Colonic mucosa (tissue), 4 donors: ENCODE data around the gene FLRT2. TPM values are rescaled to one million over a fixed set of nuclear protein-coding genes. Genes with fewer than 3 reads are reported as not detected.

ENCODE experiments used
- DNase-seq: peaks from one replicate; pipeline ENCODE4 v3.0.0-alpha.2; 2020
- H3K27ac ChIP-seq: fragments of 200-600 bp; one replicate; pipeline ENCODE4 v1.8.0; 2021
- H3K27me3 ChIP-seq: fragments of 200-600 bp; one replicate; pipeline ENCODE4 v1.8.0; 2021
- H3K36me3 ChIP-seq: fragments of 200-600 bp; one replicate; pipeline ENCODE4 v1.8.0; 2021
- H3K4me1 ChIP-seq: fragments of 200-600 bp; one replicate; pipeline ENCODE4 v1.8.0; 2021; ENCODE audit warnings: mild to moderate bottlenecking
- H3K4me3 ChIP-seq: fragments of 200-600 bp; one replicate; pipeline ENCODE4 v1.8.0; 2021
- H3K9ac ChIP-seq, 2 donors: one replicate each; pipeline ENCODE4 v1.7.0; 2013; ENCODE audit warnings: control low read depth in 2 of 2, low read depth in 2 of 2, low read length in 2 of 2
- H3K9me3 ChIP-seq: fragments of 200-600 bp; one replicate; pipeline ENCODE4 v1.8.0; 2021
- intact Hi-C: fragments of 100-400 bp; cut with DNase I; formaldehyde crosslinking; loops from one replicate; pipeline ENCODE4 v1.14.1; 2022
- total RNA-seq, 2 donors: library from RNA; stranded (reverse); fragmentation: NEBNext Ultra II Directional in 1 of 2; extraction: Animal tissue kit (Norgen Biotek cat#: 25700) in 1 of 2; gene quantifications; one replicate each; pipeline ENCODE4 v1.2.1, GENCODE V29; 2021
- TF ChIP-seq, protein P1 (sequence below): fragments of 200-600 bp; IDR thresholded peaks from one replicate; pipeline ENCODE4 v1.8.0; 2022; ENCODE audit warnings: antibody characterized with exemption, mild to moderate bottlenecking
- donor health status: healthy.
- donor health status: DM: no; HTN: no; CAD: no.
- donor health status: DM: no; HTN: no; CAD: no.

Gene FLRT2
- total RNA-seq, 2 donors from 2014 or later, result 2.1 to 3.0 TPM

DNA sequence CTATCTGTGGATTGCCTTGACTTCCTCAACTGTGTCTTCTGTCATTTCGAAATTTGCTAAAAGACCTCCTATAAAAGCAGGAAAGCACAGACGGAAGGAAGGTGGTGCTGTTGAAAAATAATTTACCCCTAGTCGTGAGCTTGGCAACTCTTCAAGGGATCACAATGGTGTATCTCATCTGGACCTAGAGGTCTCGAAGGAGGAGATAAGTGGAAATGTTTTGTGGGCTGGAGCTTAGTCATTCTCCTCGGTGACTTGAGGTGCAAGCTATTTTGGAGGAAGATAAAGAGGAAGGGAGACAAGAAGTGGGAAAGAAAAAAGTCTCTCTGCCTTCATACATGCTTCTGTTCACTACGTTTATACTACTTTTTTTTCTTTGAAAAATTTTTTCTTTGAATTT is 89.9 kb downstream of the FLRT2 start:
- Histone ChIP-seq H3K27me3 (no peaks in the 10 kb centered on the region), H3K4me1 (no peaks in the 10 kb centered on the region), H3K36me3 (no peaks in the 10 kb centered on the region), H3K9me3 (no peaks in the 10 kb centered on the region), H3K27ac (no peak overlapping the region), H3K4me3 (no peak overlapping the region), H3K9ac (no peak overlapping the region)
- TF ChIP-seq, protein P1, sequence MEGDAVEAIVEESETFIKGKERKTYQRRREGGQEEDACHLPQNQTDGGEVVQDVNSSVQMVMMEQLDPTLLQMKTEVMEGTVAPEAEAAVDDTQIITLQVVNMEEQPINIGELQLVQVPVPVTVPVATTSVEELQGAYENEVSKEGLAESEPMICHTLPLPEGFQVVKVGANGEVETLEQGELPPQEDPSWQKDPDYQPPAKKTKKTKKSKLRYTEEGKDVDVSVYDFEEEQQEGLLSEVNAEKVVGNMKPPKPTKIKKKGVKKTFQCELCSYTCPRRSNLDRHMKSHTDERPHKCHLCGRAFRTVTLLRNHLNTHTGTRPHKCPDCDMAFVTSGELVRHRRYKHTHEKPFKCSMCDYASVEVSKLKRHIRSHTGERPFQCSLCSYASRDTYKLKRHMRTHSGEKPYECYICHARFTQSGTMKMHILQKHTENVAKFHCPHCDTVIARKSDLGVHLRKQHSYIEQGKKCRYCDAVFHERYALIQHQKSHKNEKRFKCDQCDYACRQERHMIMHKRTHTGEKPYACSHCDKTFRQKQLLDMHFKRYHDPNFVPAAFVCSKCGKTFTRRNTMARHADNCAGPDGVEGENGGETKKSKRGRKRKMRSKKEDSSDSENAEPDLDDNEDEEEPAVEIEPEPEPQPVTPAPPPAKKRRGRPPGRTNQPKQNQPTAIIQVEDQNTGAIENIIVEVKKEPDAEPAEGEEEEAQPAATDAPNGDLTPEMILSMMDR, result no peak
- intact Hi-C loops, result no loop called here
- no peak for DNase-seq

DNA sequence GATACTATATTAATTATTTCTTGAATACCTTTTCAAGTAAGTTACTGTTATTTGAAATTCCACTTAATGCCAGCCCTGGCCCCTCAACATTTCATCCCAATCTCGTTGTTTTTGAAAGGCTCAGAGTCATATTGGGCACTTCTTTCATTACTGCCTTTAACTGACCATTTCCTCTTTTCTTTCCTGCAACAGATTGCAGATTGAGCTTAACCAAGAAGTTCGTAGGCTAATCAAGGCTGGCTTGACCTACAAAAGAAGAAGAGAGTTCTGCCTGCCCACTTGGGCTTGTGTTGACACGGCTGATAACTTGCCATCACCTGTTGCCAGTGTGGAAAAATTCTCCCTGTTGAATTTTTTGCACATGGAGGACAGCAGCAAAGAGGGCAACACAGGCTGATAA is 91.0 kb downstream of the FLRT2 start:
- TF ChIP-seq, protein P1, result no peak
- H3K9ac ChIP-seq, result no peak overlapping the region
- no peaks in the 10 kb centered on the region for H3K9me3 ChIP-seq
- DNase-seq, result no peak
- H3K27me3 ChIP-seq, result no peaks in the 10 kb centered on the region
- H3K27ac ChIP-seq, result no peak overlapping the region
- H3K4me1 ChIP-seq, result no peaks in the 10 kb centered on the region
- no peak overlapping the region for H3K4me3 ChIP-seq
- no peaks in the 10 kb centered on the region for H3K36me3 ChIP-seq
- intact Hi-C loops, result no loop called here

DNA sequence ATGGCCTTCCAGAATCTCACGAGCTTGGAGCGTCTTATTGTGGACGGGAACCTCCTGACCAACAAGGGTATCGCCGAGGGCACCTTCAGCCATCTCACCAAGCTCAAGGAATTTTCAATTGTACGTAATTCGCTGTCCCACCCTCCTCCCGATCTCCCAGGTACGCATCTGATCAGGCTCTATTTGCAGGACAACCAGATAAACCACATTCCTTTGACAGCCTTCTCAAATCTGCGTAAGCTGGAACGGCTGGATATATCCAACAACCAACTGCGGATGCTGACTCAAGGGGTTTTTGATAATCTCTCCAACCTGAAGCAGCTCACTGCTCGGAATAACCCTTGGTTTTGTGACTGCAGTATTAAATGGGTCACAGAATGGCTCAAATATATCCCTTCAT is 92.2 kb downstream of the FLRT2 start:
- no peaks in the 10 kb centered on the region for H3K36me3 ChIP-seq
- H3K4me1 ChIP-seq, result no peaks in the 10 kb centered on the region
- intact Hi-C loops, result no loop called here
- DNase-seq, result no peak
- TF ChIP-seq, protein P1, result no peak
- no peak overlapping the region for H3K9ac ChIP-seq
- H3K27ac ChIP-seq, result no peak overlapping the region
- no peaks in the 10 kb centered on the region for H3K27me3 ChIP-seq
- H3K4me3 ChIP-seq, result no peak overlapping the region
- H3K9me3 ChIP-seq, result no peaks in the 10 kb centered on the region

DNA sequence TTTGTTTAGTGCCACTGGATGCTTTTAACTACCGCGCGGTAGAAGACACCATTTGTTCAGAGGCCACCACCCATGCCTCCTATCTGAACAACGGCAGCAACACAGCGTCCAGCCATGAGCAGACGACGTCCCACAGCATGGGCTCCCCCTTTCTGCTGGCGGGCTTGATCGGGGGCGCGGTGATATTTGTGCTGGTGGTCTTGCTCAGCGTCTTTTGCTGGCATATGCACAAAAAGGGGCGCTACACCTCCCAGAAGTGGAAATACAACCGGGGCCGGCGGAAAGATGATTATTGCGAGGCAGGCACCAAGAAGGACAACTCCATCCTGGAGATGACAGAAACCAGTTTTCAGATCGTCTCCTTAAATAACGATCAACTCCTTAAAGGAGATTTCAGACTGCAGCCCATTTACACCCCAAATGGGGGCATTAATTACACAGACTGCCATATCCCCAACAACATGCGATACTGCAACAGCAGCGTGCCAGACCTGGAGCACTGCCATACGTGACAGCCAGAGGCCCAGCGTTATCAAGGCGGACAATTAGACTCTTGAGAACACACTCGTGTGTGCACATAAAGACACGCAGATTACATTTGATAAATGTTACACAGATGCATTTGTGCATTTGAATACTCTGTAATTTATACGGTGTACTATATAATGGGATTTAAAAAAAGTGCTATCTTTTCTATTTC is 93.2 kb downstream of the FLRT2 start:
- H3K4me1 ChIP-seq, result no peaks in the 10 kb centered on the region
- H3K36me3 ChIP-seq, result no peaks in the 10 kb centered on the region
- DNase-seq, result no peak
- no peak overlapping the region for H3K27ac ChIP-seq
- H3K9ac ChIP-seq, result no peak overlapping the region
- no peaks in the 10 kb centered on the region for H3K27me3 ChIP-seq
- H3K9me3 ChIP-seq, result no peaks in the 10 kb centered on the region
- H3K4me3 ChIP-seq, result no peak overlapping the region
- TF ChIP-seq, protein P1, result no peak
- intact Hi-C loops, result no loop called here

DNA sequence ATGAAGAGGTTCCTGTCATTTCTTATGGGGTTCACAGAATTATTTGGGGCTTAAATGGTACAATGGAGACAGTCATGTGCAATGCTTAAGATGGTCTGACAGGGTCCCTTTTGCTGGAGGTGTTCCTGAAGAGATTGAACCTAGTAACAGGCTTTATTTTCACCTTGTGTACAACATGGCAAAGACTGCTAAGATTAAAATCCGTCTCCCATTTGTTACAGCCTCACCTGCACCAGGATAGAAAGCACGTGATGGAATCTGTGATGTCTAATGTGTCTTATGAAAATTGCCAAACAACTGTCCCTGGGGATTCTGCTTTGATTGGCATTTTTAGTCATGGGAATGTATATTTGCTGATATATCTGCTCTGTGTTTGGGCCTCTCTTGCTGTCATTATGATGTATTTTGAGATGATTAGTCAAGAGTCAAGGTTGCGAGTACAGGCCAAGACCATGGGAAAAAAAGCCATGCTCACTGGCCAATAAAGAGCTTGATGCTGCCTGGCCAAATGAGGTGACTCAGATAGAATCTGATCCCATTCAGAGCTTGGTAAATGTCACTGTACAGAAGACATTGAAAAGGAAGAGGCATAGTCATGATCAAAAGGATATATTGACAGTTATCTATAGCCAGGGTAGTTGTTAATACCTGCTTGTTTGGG is 96.1 kb downstream of the FLRT2 start:
- intact Hi-C loops, result no loop called here

More for the DNA sequence above, 96.1 kb downstream of the FLRT2 start:
- no peaks in the 10 kb centered on the region for H3K27me3 ChIP-seq
- H3K27ac ChIP-seq, result no peak overlapping the region
- no peaks in the 10 kb centered on the region for H3K4me1 ChIP-seq
- no peak for DNase-seq
- H3K9me3 ChIP-seq, result no peaks in the 10 kb centered on the region
- TF ChIP-seq, protein P1, result no peak
- no peaks in the 10 kb centered on the region for H3K36me3 ChIP-seq
- no peak overlapping the region for H3K9ac ChIP-seq
- no peak overlapping the region for H3K4me3 ChIP-seq
